Sigmoid colon (tissue), 7 donors: ENCODE results near the gene ZNF275. TPM values are rescaled to one million over a fixed set of nuclear protein-coding genes. Genes with fewer than 3 reads are reported as not detected.

Experiments
- DNase-seq: peaks from one replicate; pipeline ENCODE4 v3.0.0-alpha.2; 2019
- H3K27ac ChIP-seq, 4 donors: fragments of 200-600 bp; sonication (generic); one replicate each; pipeline ENCODE4 v1.5.1; 2016 to 2019; ENCODE audit warnings: mild to moderate bottlenecking in 1 of 4
- H3K27me3 ChIP-seq, 3 donors: fragments of 200-600 bp; sonication (generic); one replicate each; pipeline ENCODE4 v1.5.1; 2019; ENCODE audit warnings: mild to moderate bottlenecking in 1 of 3
- H3K36me3 ChIP-seq, 4 donors: fragments of 200-600 bp; sonication (generic); one replicate each; pipeline ENCODE4 v1.5.1; 2016 to 2019
- H3K4me1 ChIP-seq, 4 donors: fragments of 200-600 bp; sonication (generic); one replicate each; pipeline ENCODE4 v1.5.1; 2017 to 2019
- H3K4me3 ChIP-seq, 4 donors: fragments of 200-600 bp; sonication (generic); one replicate each; pipeline ENCODE4 v1.5.1; 2017 to 2019; ENCODE audit warnings: mild to moderate bottlenecking in 2 of 4, moderate library complexity in 1 of 4
- H3K9me3 ChIP-seq, 4 donors: fragments of 200-600 bp in 3 of 4; sonication (generic) in 3 of 4; one replicate each; pipeline versions ENCODE4 v1.5.1 to v1.6.1; 2013 to 2019
- CTCF ChIP-seq, 4 experiments: fragments of 450-650 bp in 3 of 4; fragments of 200-600 bp in 1 of 4; IDR thresholded peaks; one replicate each; pipeline ENCODE4 v1.5.1; 2016 to 2019; ENCODE audit warnings: antibody characterized with exemption in 4 of 4, mild to moderate bottlenecking in 3 of 4, moderate library complexity in 2 of 4
- EP300 ChIP-seq, 4 donors: sonication (generic); formaldehyde crosslinking; IDR thresholded peaks; one replicate each; pipeline ENCODE4 v1.6.1; 2017; ENCODE audit warnings: antibody characterized with exemption in 4 of 4
- POLR2A ChIP-seq, 2 donors: fragments of 450-650 bp; IDR thresholded peaks; one replicate each; pipeline ENCODE4 v1.6.1; 2016; ENCODE audit warnings: antibody characterized with exemption in 2 of 2, mild to moderate bottlenecking in 2 of 2, moderate library complexity in 2 of 2
- POLR2AphosphoS5 ChIP-seq, 4 donors: sonication (generic); formaldehyde crosslinking; IDR thresholded peaks; one replicate each; pipeline ENCODE4 v1.6.1; 2017; ENCODE audit warnings: antibody characterized with exemption in 4 of 4
- WGBS, 2 donors: extraction: QIAGEN DNeasy Blood & Tissue Kit; methylation state at CpG; one replicate each; pipeline ENCODE4 v1.1.7; 2013; 5-methylcytosine and 5-hydroxymethylcytosine counted together
- intact Hi-C: fragments of 100-400 bp; cut with DNase I; formaldehyde crosslinking; loops from one replicate; pipeline ENCODE4 v1.15.1; 2023
- polyA plus RNA-seq, 3 donors: library from polyadenylated mRNA; stranded (reverse); fragments of 200-250 nt; gene quantifications; one replicate each; pipeline ENCODE4 v1.2.3, GENCODE V29; 2013
- total RNA-seq, 4 donors: library from RNA; depleted of rRNA; stranded (reverse); fragments of >200 nt; gene quantifications; one replicate each; pipeline ENCODE4 v1.1.0, GENCODE V29; 2016
- donor health status: healthy with polysubstance abuse.
- donor health status: Bipolar disorder and iron deficiency.
- donor health status: healthy.

The ZNF275 gene
- total and polyA plus RNA-seq, 7 donors: 1.4 to 13.3 (median 8.6) TPM

- DNase-seq: no peak
- Histone ChIP-seq H3K9me3 (no peaks in the 10 kb centered on the region), H3K4me3 (no peak overlapping the region), H3K27me3 (no peaks in the 10 kb centered on the region), H3K27ac (no peak overlapping the region), H3K4me1 (peaks cover 0 to 5% (median 4%) of the 10 kb centered on the region in 4 donors), H3K36me3 (peaks cover 0 to 14% (median 0%) of the 10 kb centered on the region in 4 donors)
- TF ChIP-seq POLR2A (IDR thresholded peaks at IDR 0.05): no peak
- no peak for TF ChIP-seq EP300 (IDR thresholded peaks at IDR 0.05)
- no peak for TF ChIP-seq CTCF (IDR thresholded peaks at IDR 0.05)
- TF ChIP-seq POLR2AphosphoS5 (IDR thresholded peaks at IDR 0.05): no peak
- intact Hi-C loops: no loop called here
- 93 to 96% methylated on average over 6 of the region's 6 CpGs for WGBS, 2 donors
Observed at GRCh38 chrX:153340111-153340510, 6.2 kb downstream of the ZNF275 start.

- no peak for TF ChIP-seq POLR2A (IDR thresholded peaks at IDR 0.05)
- TF ChIP-seq EP300 (IDR thresholded peaks at IDR 0.05): no peak
- no peak for TF ChIP-seq POLR2AphosphoS5 (IDR thresholded peaks at IDR 0.05)
- TF ChIP-seq CTCF (IDR thresholded peaks at IDR 0.05): no peak
- H3K4me1 ChIP-seq: no peaks in the 10 kb centered on the region
- H3K4me3 ChIP-seq: no peak overlapping the region
- DNase-seq: no peak
- peak overlapping the region in 2 of 4 donors; percentile 9 to 10 for H3K27ac ChIP-seq
- no peaks in the 10 kb centered on the region for H3K9me3 ChIP-seq
- H3K36me3 ChIP-seq: peaks cover 0 to 17% (median 7%) of the 10 kb centered on the region in 4 donors
- intact Hi-C loops: no loop called here
- 83 to 93% methylated on average over 9 of the region's 9 CpGs for WGBS, 2 donors
- H3K27me3 ChIP-seq: no peaks in the 10 kb centered on the region
Observed at GRCh38 chrX:153342762-153343558, 9.0 kb downstream of the ZNF275 start.

- no peaks in the 10 kb centered on the region for H3K27me3 ChIP-seq
- no peak for DNase-seq
- H3K9me3 ChIP-seq: no peaks in the 10 kb centered on the region
- 81 to 93% methylated on average over 2 of the region's 2 CpGs for WGBS, 2 donors
- no peaks in the 10 kb centered on the region for H3K4me1 ChIP-seq
- intact Hi-C loops: no loop called here
- peak overlapping the region in 1 of 4 donors; percentile 10 for H3K27ac ChIP-seq
- peaks cover 0 to 24% (median 7%) of the 10 kb centered on the region in 4 donors for H3K36me3 ChIP-seq
- H3K4me3 ChIP-seq: no peak overlapping the region
- no peak for TF ChIP-seq EP300 (IDR thresholded peaks at IDR 0.05)
- TF ChIP-seq CTCF (IDR thresholded peaks at IDR 0.05): no peak
- no peak for TF ChIP-seq POLR2AphosphoS5 (IDR thresholded peaks at IDR 0.05)
- no peak for TF ChIP-seq POLR2A (IDR thresholded peaks at IDR 0.05)
Observed at GRCh38 chrX:153343674-153344073, 9.7 kb downstream of the ZNF275 start.

GRCh38 chrX:153347530-153347929 lies 13.6 kb downstream of the ZNF275 start:
- no peak for DNase-seq

More at GRCh38 chrX:153347530-153347929, 13.6 kb downstream of the ZNF275 start:
- Histone ChIP-seq H3K4me3 (no peak overlapping the region), H3K36me3 (peaks cover 0 to 38% (median 7%) of the 10 kb centered on the region in 4 donors), H3K9me3 (no peaks in the 10 kb centered on the region), H3K4me1 (no peaks in the 10 kb centered on the region), H3K27me3 (no peaks in the 10 kb centered on the region), H3K27ac (no peak overlapping the region)
- intact Hi-C loops: no loop called here
- WGBS, 2 donors: 98 to 99% methylated on average over 38 of the region's 38 CpGs
- TF ChIP-seq CTCF (IDR thresholded peaks at IDR 0.05) (no peak), POLR2A (IDR thresholded peaks at IDR 0.05) (no peak), POLR2AphosphoS5 (IDR thresholded peaks at IDR 0.05) (no peak), EP300 (IDR thresholded peaks at IDR 0.05) (no peak)
